CD4-positive, alpha-beta memory T cell (primary cell): Measurements from ENCODE around the gene DRC1. TPM values are rescaled to one million over a fixed set of nuclear protein-coding genes. Genes with fewer than 3 reads are reported as not detected.
"Not testable (repeated sequence)": the region's sequence is repeated elsewhere in the genome, so short reads cannot be mapped to it uniquely, and the experiment has no call there.

Experiments used
- CTCF ChIA-PET: fragments of 350-600 bp; sonication (Branson Sonifier 250); formaldehyde crosslinking; loops from one replicate; lab custom pipeline; 2021; ENCODE audit warnings: inconsistent platforms; ENCODE audit not compliant: partially characterized antibody; lab: Charles Lee
- POLR2A ChIA-PET: fragments of 350-600 bp; sonication (Branson Sonifier 250); formaldehyde crosslinking; loops from one replicate; lab custom pipeline; 2021; ENCODE audit not compliant: partially characterized antibody; lab: Charles Lee
- DNase-seq, 5 donors: peaks; one replicate each; pipeline versions ENCODE4 v3.0.0 to v3.0.0-alpha.2; 2020 to 2022; ENCODE audit warnings: mixed read lengths in 1 of 5
- H3K27ac ChIP-seq: one replicate; pipeline ENCODE4 v1.7.0; 2013; ENCODE audit warnings: low read depth, low read length
- H3K27me3 ChIP-seq: 2 replicates; pipeline ENCODE4 v1.7.0; 2013; ENCODE audit warnings: mild to moderate bottlenecking, low read length, moderate library complexity; ENCODE audit not compliant: insufficient read depth
- H3K36me3 ChIP-seq: 2 replicates; pipeline ENCODE4 v1.7.0; 2013; ENCODE audit warnings: mild to moderate bottlenecking, low read length, moderate library complexity; ENCODE audit not compliant: insufficient read depth
- H3K4me1 ChIP-seq: 2 replicates; pipeline ENCODE4 v1.7.0; 2013; ENCODE audit warnings: mild to moderate bottlenecking, low read length, moderate library complexity; ENCODE audit not compliant: insufficient read depth
- H3K4me3 ChIP-seq, 2 donors: one replicate each; pipeline ENCODE4 v1.7.0; 2013; ENCODE audit warnings: low read length in 2 of 2, mild to moderate bottlenecking in 1 of 2
- H3K9me3 ChIP-seq, 2 donors: one replicate each; pipeline ENCODE4 v1.7.0; 2013; ENCODE audit warnings: low read length in 2 of 2, control low read depth in 1 of 2; ENCODE audit not compliant: control insufficient read depth in 1 of 2
- H3K27ac Mint-ChIP-seq, 7 donors: one replicate each; pipeline ENCODE4 v1.8.0; 2020 to 2021; ENCODE audit warnings: mixed read lengths in 7 of 7, mild to moderate bottlenecking in 6 of 7, inconsistent platforms in 3 of 7, moderate library complexity in 3 of 7
- H3K27me3 Mint-ChIP-seq, 2 donors: one replicate each; pipeline ENCODE4 v1.8.0; 2020 to 2021; ENCODE audit warnings: mixed read lengths in 2 of 2
- H3K36me3 Mint-ChIP-seq, 2 donors: one replicate each; pipeline ENCODE4 v1.8.0; 2020 to 2021; ENCODE audit warnings: mixed read lengths in 2 of 2, inconsistent platforms in 1 of 2, mild to moderate bottlenecking in 1 of 2
- H3K4me1 Mint-ChIP-seq, 4 donors: one replicate each; pipeline ENCODE4 v1.8.0; 2020 to 2021; ENCODE audit warnings: mixed read lengths in 4 of 4, mild to moderate bottlenecking in 1 of 4
- H3K4me3 Mint-ChIP-seq, 8 donors: one replicate each; pipeline ENCODE4 v1.8.0; 2020 to 2021; ENCODE audit warnings: mixed read lengths in 8 of 8, mild to moderate bottlenecking in 7 of 8, moderate library complexity in 6 of 8, inconsistent platforms in 3 of 8
- H3K9me3 Mint-ChIP-seq, 8 donors: one replicate each; pipeline ENCODE4 v1.8.0; 2020 to 2021; ENCODE audit warnings: mixed read lengths in 8 of 8, mild to moderate bottlenecking in 5 of 8, inconsistent platforms in 3 of 8, moderate library complexity in 1 of 8
- intact Hi-C: fragments of 100-400 bp; cut with micrococcal nuclease; formaldehyde crosslinking; loops from one replicate; pipeline ENCODE4 v1.15.1; 2023
- polyA plus RNA-seq, 2 donors: library from polyadenylated mRNA; unstranded; fragments of 300-500 nt; fragmentation: Illumina TruSeq; gene quantifications; one replicate each; pipeline ENCODE4 v1.2.3, GENCODE V29; 2021
- total RNA-seq, 2 experiments: library from RNA; stranded (reverse); gene quantifications; one replicate each; pipeline ENCODE4 v1.2.3, GENCODE V29; 2021

DRC1 gene
- total and polyA plus RNA-seq, 4 experiments from 2014 or later, result not detected

DNA sequence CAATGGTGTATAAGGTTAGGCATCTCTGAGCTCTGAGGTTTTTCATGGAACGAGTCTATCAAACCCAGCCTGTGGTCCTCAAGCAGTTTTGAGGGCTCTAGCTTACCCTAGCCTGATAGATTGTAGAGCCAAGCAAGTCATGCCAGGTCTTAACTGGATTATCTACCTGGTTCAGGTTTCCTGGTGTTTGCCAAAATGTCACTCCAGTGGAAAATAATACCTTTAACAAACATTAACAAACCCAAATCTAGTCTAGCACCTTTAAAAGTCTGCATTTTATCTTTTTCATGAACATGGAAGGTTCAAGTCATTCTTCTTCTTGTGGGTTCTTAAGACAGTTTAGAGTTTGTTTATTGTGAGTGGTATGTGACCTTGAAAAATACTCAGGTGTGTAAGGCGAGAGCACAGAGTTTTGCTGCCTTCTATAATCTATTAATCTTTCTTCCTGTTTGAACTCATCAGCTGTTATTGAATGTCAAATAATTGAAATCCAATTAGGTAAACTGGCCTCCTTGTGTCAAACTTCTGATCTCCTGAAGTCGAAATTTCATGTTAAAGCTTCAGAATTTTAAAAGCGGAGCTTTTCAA is 41.7 kb upstream of the DRC1 start:
- Mint-ChIP-seq H3K27ac (peak overlapping the region in 1 of 7 donors; percentile 8), H3K9me3 (no peaks in the 10 kb centered on the region), H3K4me3 (no peak overlapping the region), H3K27me3 (no peaks in the 10 kb centered on the region), H3K4me1 (peaks cover 39 to 69% (median 52%) of the 10 kb centered on the region in 4 donors), H3K36me3 (peaks cover 2 to 4% of the 10 kb centered on the region in 2 donors)
- Histone ChIP-seq H3K27me3 (no peaks in the 10 kb centered on the region), H3K4me3 (no peak overlapping the region), H3K27ac (no peak overlapping the region), H3K36me3 (no peaks in the 10 kb centered on the region), H3K9me3 (no peaks in the 10 kb centered on the region), H3K4me1 (peaks cover 18% of the 10 kb centered on the region)
- CTCF ChIA-PET, result no interaction called here
- no peak for DNase-seq
- intact Hi-C loops, result no loop called here
- POLR2A ChIA-PET, result interaction anchor here (1.3 kb wide), 1 partner anchor 14 kb away, joined by 4 read pairs; the partner anchor contains the start of gene SELENOI

DNA sequence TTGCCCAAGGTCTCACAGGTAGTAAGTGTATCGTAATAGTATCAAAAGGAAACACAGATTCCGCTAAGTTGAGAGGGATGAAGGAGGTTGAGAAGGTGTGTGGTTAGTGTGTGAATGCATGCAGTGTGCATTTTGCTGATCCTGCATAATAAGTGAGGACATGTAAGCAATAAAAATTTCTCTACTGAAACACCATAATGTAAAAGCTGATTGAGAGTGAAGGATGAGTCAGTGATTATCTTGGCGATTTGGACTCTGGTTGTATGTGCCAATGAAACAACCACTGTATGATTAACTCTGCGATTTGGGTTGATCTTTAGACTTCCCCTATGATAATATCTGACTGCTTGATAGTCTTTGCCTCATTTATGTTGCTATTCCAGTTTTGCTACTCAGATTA is 38.4 kb upstream of the DRC1 start:
- no peaks in the 10 kb centered on the region for H3K27me3 Mint-ChIP-seq
- H3K4me1 Mint-ChIP-seq, result peaks cover 26 to 43% (median 35%) of the 10 kb centered on the region in 4 donors
- no peak for DNase-seq
- no peak overlapping the region for H3K27ac ChIP-seq
- POLR2A ChIA-PET, result no interaction called here
- no peak overlapping the region for H3K4me3 ChIP-seq
- H3K9me3 Mint-ChIP-seq, result no peaks in the 10 kb centered on the region
- CTCF ChIA-PET, result interaction anchor here (1.1 kb wide), 1 partner anchor 32 kb away, joined by 3 read pairs; no protein-coding TSS in a partner anchor
- peak overlapping the region in 4 of 7 donors; percentile 18 to 33 (median 31) for H3K27ac Mint-ChIP-seq
- peaks cover 12% of the 10 kb centered on the region for H3K4me1 ChIP-seq
- peaks cover 10 to 22% of the 10 kb centered on the region in 2 donors for H3K36me3 Mint-ChIP-seq
- no peaks in the 10 kb centered on the region for H3K27me3 ChIP-seq
- H3K9me3 ChIP-seq, result no peaks in the 10 kb centered on the region
- peak overlapping the region in 1 of 8 donors; percentile 29 for H3K4me3 Mint-ChIP-seq
- intact Hi-C loops, result no loop called here
- peaks cover 24% of the 10 kb centered on the region for H3K36me3 ChIP-seq

DNA sequence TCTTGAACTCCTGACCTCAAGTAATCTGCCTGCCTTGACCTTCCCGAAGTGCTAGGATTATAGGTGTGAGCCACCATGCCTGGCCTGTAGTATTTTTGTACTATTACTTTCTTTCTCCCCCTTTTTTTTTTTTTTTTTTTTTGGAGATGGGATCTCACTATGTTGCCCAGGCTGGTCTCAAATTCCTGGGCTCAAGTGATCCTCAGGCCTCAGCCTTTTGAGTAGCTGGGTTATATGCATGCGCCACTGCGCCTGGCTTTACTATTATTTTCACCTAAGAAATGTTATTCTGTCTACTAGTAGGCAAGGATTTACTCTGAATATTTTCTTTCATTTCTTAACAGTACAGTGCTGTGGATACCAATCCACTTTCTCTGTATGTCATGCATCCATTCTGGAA is 37.8 kb upstream of the DRC1 start:
- H3K27ac ChIP-seq, result no peak overlapping the region
- no peaks in the 10 kb centered on the region for H3K9me3 ChIP-seq
- peaks cover 25% of the 10 kb centered on the region for H3K36me3 ChIP-seq
- Mint-ChIP-seq H3K4me1 (peaks cover 20 to 40% (median 29%) of the 10 kb centered on the region in 4 donors), H3K9me3 (no peaks in the 10 kb centered on the region), H3K27ac (no peak overlapping the region), H3K36me3 (peaks cover 17 to 25% of the 10 kb centered on the region in 2 donors), H3K4me3 (no peak overlapping the region), H3K27me3 (no peaks in the 10 kb centered on the region)
- intact Hi-C loops, result no loop called here
- POLR2A ChIA-PET, result no interaction called here
- no peaks in the 10 kb centered on the region for H3K27me3 ChIP-seq
- no peak overlapping the region for H3K4me3 ChIP-seq
- peaks cover 12% of the 10 kb centered on the region for H3K4me1 ChIP-seq
- CTCF ChIA-PET, result interaction anchor here (0.7 to 1.1 kb wide), 2 partner anchors 33 to 65 kb away, joined by 3 read pairs; no protein-coding TSS in a partner anchor
- no peak for DNase-seq

DNA sequence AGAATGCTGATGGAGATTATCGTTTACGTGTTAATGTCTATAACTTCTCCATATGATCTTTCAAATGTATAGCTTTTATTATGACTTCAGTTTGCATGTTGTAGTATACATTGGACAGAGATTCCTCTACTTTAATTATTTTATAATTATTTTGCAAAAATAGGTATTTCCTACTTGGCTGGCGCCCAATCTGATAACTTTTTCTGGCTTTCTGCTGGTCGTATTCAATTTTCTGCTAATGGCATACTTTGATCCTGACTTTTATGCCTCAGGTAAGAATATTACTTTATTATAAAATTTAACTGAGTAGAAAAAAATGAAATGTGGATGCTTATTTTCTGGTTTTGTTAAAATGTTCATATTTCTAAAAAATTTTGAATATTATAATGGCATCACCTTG is 37.1 kb upstream of the DRC1 start:
- Mint-ChIP-seq H3K27me3 (no peaks in the 10 kb centered on the region), H3K27ac (no peak overlapping the region), H3K9me3 (no peaks in the 10 kb centered on the region), H3K36me3 (peaks cover 24 to 32% of the 10 kb centered on the region in 2 donors), H3K4me1 (peaks cover 16 to 33% (median 23%) of the 10 kb centered on the region in 4 donors), H3K4me3 (no peak overlapping the region)
- Histone ChIP-seq H3K27me3 (no peaks in the 10 kb centered on the region), H3K36me3 (peaks cover 31% of the 10 kb centered on the region), H3K27ac (no peak overlapping the region), H3K4me1 (peaks cover 12% of the 10 kb centered on the region), H3K4me3 (no peak overlapping the region), H3K9me3 (no peaks in the 10 kb centered on the region)
- CTCF ChIA-PET, result interaction anchor here (0.7 kb wide), 1 partner anchor 66 kb away, joined by 3 read pairs; no protein-coding TSS in a partner anchor
- POLR2A ChIA-PET, result no interaction called here
- intact Hi-C loops, result no loop called here
- DNase-seq, result no peak

DNA sequence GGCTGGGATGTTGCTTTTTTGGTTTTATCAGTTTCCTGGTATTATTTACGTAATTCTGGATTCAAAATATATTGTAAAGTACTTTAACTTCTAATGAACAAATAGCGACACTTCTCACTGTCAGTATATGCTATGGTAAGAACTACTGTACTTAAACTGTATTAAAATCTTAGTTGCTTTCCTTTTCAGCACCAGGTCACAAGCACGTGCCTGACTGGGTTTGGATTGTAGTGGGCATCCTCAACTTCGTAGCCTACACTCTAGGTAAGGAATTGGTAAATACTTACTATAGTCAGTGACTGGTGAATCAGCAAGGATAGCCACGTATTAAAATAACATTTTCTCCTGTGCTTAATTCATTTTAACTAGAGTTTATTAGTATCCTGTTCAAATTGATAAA is 34.8 kb upstream of the DRC1 start:
- H3K4me1 ChIP-seq, result peaks cover 12% of the 10 kb centered on the region
- CTCF ChIA-PET, result no interaction called here

DNA sequence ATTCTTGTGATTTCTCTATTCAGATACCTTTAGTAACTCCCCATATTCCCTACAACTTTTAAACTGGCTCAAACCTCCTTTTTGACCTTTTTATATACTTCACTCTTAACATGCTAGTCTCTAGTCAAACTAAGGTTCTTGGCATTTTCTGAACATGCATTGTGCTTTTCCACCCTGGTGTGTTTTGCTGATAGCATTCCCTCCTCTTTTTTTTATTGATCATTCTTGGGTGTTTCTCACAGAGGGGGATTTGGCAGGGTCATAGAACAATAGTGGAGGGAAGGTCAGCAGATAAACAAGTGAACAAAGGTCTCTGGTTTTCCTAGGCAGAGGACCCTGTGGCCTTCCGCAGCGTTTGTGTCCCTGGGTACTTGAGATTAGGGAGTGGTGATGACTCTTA is 32.1 kb upstream of the DRC1 start:
- peaks cover 42% of the 10 kb centered on the region for H3K36me3 ChIP-seq
- H3K4me3 ChIP-seq, POLR2A ChIA-PET, intact Hi-C loops, H3K27me3 ChIP-seq, CTCF ChIA-PET, H3K9me3 ChIP-seq, H3K9me3 Mint-ChIP-seq, H3K27me3 Mint-ChIP-seq, H3K4me1 ChIP-seq, H3K27ac ChIP-seq, H3K4me3 Mint-ChIP-seq, DNase-seq, H3K4me1 Mint-ChIP-seq: not testable (repeated sequence)
- Mint-ChIP-seq H3K36me3 (peaks cover 42 to 44% of the 10 kb centered on the region in 2 donors), H3K27ac (peak overlapping the region in 1 of 7 donors; percentile 1)

More for the DNA sequence above, 34.8 kb upstream of the DRC1 start:
- H3K27me3 ChIP-seq, result no peaks in the 10 kb centered on the region
- H3K4me3 ChIP-seq, result no peak overlapping the region
- Mint-ChIP-seq H3K27me3 (no peaks in the 10 kb centered on the region), H3K4me3 (no peak overlapping the region), H3K4me1 (peaks cover 9 to 15% (median 10%) of the 10 kb centered on the region in 4 donors), H3K27ac (no peak overlapping the region), H3K9me3 (no peaks in the 10 kb centered on the region), H3K36me3 (peaks cover 29 to 32% of the 10 kb centered on the region in 2 donors)
- intact Hi-C loops, result no loop called here
- peaks cover 31% of the 10 kb centered on the region for H3K36me3 ChIP-seq
- no peak overlapping the region for H3K27ac ChIP-seq
- no peaks in the 10 kb centered on the region for H3K9me3 ChIP-seq
- POLR2A ChIA-PET, result no interaction called here
- no peak for DNase-seq

DNA sequence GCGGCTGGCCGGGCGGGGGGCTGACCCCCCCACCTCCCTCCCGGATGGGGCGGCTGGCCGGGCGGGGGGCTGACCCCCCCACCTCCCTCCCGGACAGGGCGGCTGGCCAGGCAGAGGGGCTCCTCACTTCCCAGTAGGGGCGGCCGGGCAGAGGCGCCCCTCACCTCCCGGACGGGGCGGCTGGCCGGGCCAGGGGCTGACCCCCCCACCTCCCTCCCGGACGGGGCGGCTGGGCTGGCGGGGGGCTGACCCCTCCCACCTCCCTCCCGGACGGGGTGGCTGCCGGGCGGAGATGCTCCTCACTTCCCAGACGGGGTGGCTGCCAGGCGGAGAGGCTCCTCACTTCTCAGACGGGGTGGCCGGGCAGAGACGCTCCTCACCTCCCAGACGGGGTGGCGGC is 30.8 kb upstream of the DRC1 start:
- H3K4me3 Mint-ChIP-seq, H3K27me3 Mint-ChIP-seq, H3K4me1 ChIP-seq, H3K27ac ChIP-seq, DNase-seq, H3K4me1 Mint-ChIP-seq, POLR2A ChIA-PET, H3K27ac Mint-ChIP-seq, H3K9me3 ChIP-seq, H3K27me3 ChIP-seq, CTCF ChIA-PET, H3K9me3 Mint-ChIP-seq, intact Hi-C loops, H3K4me3 ChIP-seq: not testable (repeated sequence)
- peaks cover 46% of the 10 kb centered on the region for H3K36me3 ChIP-seq
- H3K36me3 Mint-ChIP-seq, result peaks cover 46 to 47% of the 10 kb centered on the region in 2 donors
